IPS-18c (cell line): ENCODE results near the gene ATP11B.

ENCODE experiments used
- H3K4me3 ChIP-seq: 2 replicates; pipeline ENCODE4 v1.7.0; 2013; ENCODE audit warnings: low read depth, mild to moderate bottlenecking, low read length, moderate library complexity; ENCODE audit not compliant: insufficient read depth
- H3K9me3 ChIP-seq: one replicate; pipeline ENCODE4 v1.6.1; 2013; ENCODE audit warnings: mild to moderate bottlenecking, low read length, moderate library complexity; ENCODE audit not compliant: control insufficient read depth, insufficient read depth

Gene ATP11B

GRCh38 chr3:182957226-182957625 is 163.9 kb downstream of the ATP11B start:
- peaks cover 2% of the 10 kb centered on the region for H3K9me3 ChIP-seq
- no peak overlapping the region for H3K4me3 ChIP-seq

- peaks cover 2% of the 10 kb centered on the region for H3K9me3 ChIP-seq
These were observed 164.5 kb downstream of the ATP11B start for GRCh38 chr3:182957676-182958266.

GRCh38 chr3:182959474-182960350 is 166.4 kb downstream of the ATP11B start:
- H3K9me3 ChIP-seq: no peaks in the 10 kb centered on the region

More at GRCh38 chr3:182957676-182958266, 164.5 kb downstream of the ATP11B start:
- H3K4me3 ChIP-seq: no peak overlapping the region

GRCh38 chr3:182962166-182962565 is 168.9 kb downstream of the ATP11B start:
- Histone ChIP-seq H3K9me3 (no peaks in the 10 kb centered on the region), H3K4me3 (no peak overlapping the region)

More at GRCh38 chr3:182959474-182960350, 166.4 kb downstream of the ATP11B start:
- H3K4me3 ChIP-seq: no peak overlapping the region

GRCh38 chr3:182964179-182964578 is 170.9 kb downstream of the ATP11B start:
- Histone ChIP-seq H3K9me3 (no peaks in the 10 kb centered on the region), H3K4me3 (no peak overlapping the region)

- H3K9me3 ChIP-seq: no peaks in the 10 kb centered on the region
- H3K4me3 ChIP-seq: no peak overlapping the region
These were observed 172.6 kb downstream of the ATP11B start for GRCh38 chr3:182965861-182966366.

GRCh38 chr3:182967218-182968204 is 174.2 kb downstream of the ATP11B start:
- Histone ChIP-seq H3K9me3 (no peaks in the 10 kb centered on the region), H3K4me3 (no peak overlapping the region)

GRCh38 chr3:182969277-182969676 is 176.0 kb downstream of the ATP11B start:
- Histone ChIP-seq H3K4me3 (no peak overlapping the region), H3K9me3 (no peaks in the 10 kb centered on the region)

- H3K4me3 ChIP-seq: no peak overlapping the region
- no peaks in the 10 kb centered on the region for H3K9me3 ChIP-seq
These were observed 176.5 kb downstream of the ATP11B start for GRCh38 chr3:182969853-182970252.

- Histone ChIP-seq H3K9me3 (no peaks in the 10 kb centered on the region), H3K4me3 (no peak overlapping the region)
These were observed 177.6 kb downstream of the ATP11B start for GRCh38 chr3:182970811-182971418.
